HL-60 (cell line): ENCODE measurements around the gene ZBTB24.
A peak's percentile ranks its signal among the peaks of the same experiment; 100 is the strongest.

Source experiments
- DNase-seq, 2 experiments: peaks; one replicate each; pipeline ENCODE4 v3.0.0-alpha.2; 2010 to 2020; ENCODE audit warnings: low read depth in 1 of 2, low spot score in 1 of 2
- H3K27ac ChIP-seq: fragments of 250-450 bp; sonication (Bioruptor Pico); replicated peaks from 2 replicates; pipeline ENCODE4 v1.5.1; 2020; ENCODE audit warnings: mild to moderate bottlenecking, moderate library complexity
- H3K27me3 ChIP-seq: fragments of 250-450 bp; sonication (Bioruptor Pico); 2 replicates; pipeline ENCODE4 v1.5.1; 2021; ENCODE audit warnings: mild to moderate bottlenecking, moderate library complexity; ENCODE audit not compliant: insufficient read depth, poor library complexity, severe bottlenecking
- H3K4me3 ChIP-seq: replicated peaks from 2 replicates; pipeline ENCODE4 v1.5.1; 2011; ENCODE audit warnings: mild to moderate bottlenecking, control low read depth, low read length; ENCODE audit not compliant: insufficient read depth
- CTCF ChIP-seq: IDR thresholded peaks from one replicate; pipeline ENCODE4 v1.5.1; 2011; ENCODE audit warnings: low read length, control low read depth, inconsistent platforms; ENCODE audit not compliant: insufficient read depth
- GABPA ChIP-seq: IDR thresholded peaks from 2 replicates; pipeline ENCODE4 v1.6.1; 2012; ENCODE audit warnings: low read depth
- POLR2AphosphoS5 ChIP-seq: IDR thresholded peaks from 2 replicates; pipeline ENCODE4 v1.6.1; 2012; ENCODE audit warnings: low read depth
- REST ChIP-seq: IDR thresholded peaks from 2 replicates; pipeline ENCODE4 v1.6.1; 2012; ENCODE audit warnings: low read depth; ENCODE audit not compliant: insufficient replicate concordance
- SPI1 ChIP-seq: IDR thresholded peaks from 2 replicates; pipeline ENCODE4 v1.6.1; 2012; ENCODE audit warnings: low read depth, mild to moderate bottlenecking, borderline replicate concordance

Gene ZBTB24

GRCh38 chr6:109484122-109484521, 1.1 kb upstream of the ZBTB24 start:
- Histone ChIP-seq H3K27ac (no peak overlapping the region), H3K27me3 (no peaks in the 10 kb centered on the region), H3K4me3 (no peak overlapping the region)
- TF ChIP-seq REST (no peak), CTCF (no peak)
- no peak for DNase-seq

GRCh38 chr6:109483735-109484057, 677 bp upstream of the ZBTB24 start:
- Histone ChIP-seq H3K4me3 (peak overlapping the region; percentile 42), H3K27ac (no peak overlapping the region), H3K27me3 (no peaks in the 10 kb centered on the region)
- no peak for DNase-seq
- TF ChIP-seq POLR2AphosphoS5, result no peak
- TF ChIP-seq SPI1, result no peak
- TF ChIP-seq CTCF, result no peak
- no peak for TF ChIP-seq REST
- no peak for TF ChIP-seq GABPA

- no peak for DNase-seq
- Histone ChIP-seq H3K27me3 (no peaks in the 10 kb centered on the region), H3K27ac (no peak overlapping the region), H3K4me3 (no peak overlapping the region)
- TF ChIP-seq REST, result no peak
- no peak for TF ChIP-seq CTCF
- TF ChIP-seq GABPA, result no peak
- TF ChIP-seq POLR2AphosphoS5, result no peak
- TF ChIP-seq SPI1, result no peak
These were observed 2.0 kb downstream of the ZBTB24 start for GRCh38 chr6:109480993-109481480.
